H1 (cell line): ENCODE measurements around the gene FAU. TPM values are rescaled to one million over a fixed set of nuclear protein-coding genes. Genes with fewer than 3 reads are reported as not detected.

Experiments
- ATF2 ChIP-seq: IDR thresholded peaks from 2 replicates; pipeline ENCODE4 v1.6.1; 2012; ENCODE audit warnings: low read length, inconsistent platforms
- BCL11A ChIP-seq, 2 experiments: IDR thresholded peaks; one replicate each; pipeline ENCODE4 v1.6.1; 2011; ENCODE audit warnings: low read depth in 2 of 2, low read length in 2 of 2, mild to moderate bottlenecking in 2 of 2
- EP300 ChIP-seq, 2 experiments: IDR thresholded peaks; 1 replicate in 1 of 2; 2 replicates in 1 of 2; pipeline ENCODE4 v1.6.1; 2011 to 2012; ENCODE audit warnings: low read depth in 2 of 2, low read length in 2 of 2, mild to moderate bottlenecking in 2 of 2, borderline replicate concordance in 1 of 2, inconsistent platforms in 1 of 2, moderate library complexity in 1 of 2
- GTF2F1 ChIP-seq: IDR thresholded peaks from 2 replicates; pipeline ENCODE4 v1.6.1; 2012; ENCODE audit warnings: low read depth, low read length, improper control_type of control experiment, borderline replicate concordance
- JUN ChIP-seq: IDR thresholded peaks from 2 replicates; pipeline ENCODE4 v1.6.1; 2011; ENCODE audit warnings: low read depth, mild to moderate bottlenecking, improper control_type of control experiment, low read length
- POLR2AphosphoS5 ChIP-seq: IDR thresholded peaks from 2 replicates; pipeline ENCODE4 v1.6.1; 2011; ENCODE audit warnings: low read depth, low read length
- RFX5 ChIP-seq: IDR thresholded peaks from 2 replicates; pipeline ENCODE4 v1.6.1; 2011; ENCODE audit warnings: low read depth, low read length, improper control_type of control experiment, borderline replicate concordance
- SIX5 ChIP-seq: IDR thresholded peaks from 2 replicates; pipeline ENCODE4 v1.6.1; 2011; ENCODE audit warnings: mild to moderate bottlenecking, low read depth, low read length
- polyA plus RNA-seq, 7 experiments: library from polyadenylated mRNA; depleted of rRNA in 3 of 7; stranded (reverse) in 5 of 7; unstranded in 2 of 7; fragments of >200 nt in 5 of 7; fragments of 200-250 nt in 2 of 7; gene quantifications; 1 replicate in 5 of 7; 2 replicates in 1 of 7; 4 replicates in 1 of 7; pipeline versions ENCODE4 v1.2.1 to v1.2.3, GENCODE V29; 2011 to 2013; ENCODE audit warnings: missing spikeins in 2 of 7, mixed read lengths in 2 of 7
- total RNA-seq: library from RNA; stranded (reverse); fragmentation: NEBNext Ultra II Directional; extraction: Animal tissue kit (Norgen Biotek cat#: 25700); gene quantifications from 2 replicates; pipeline ENCODE4 v1.2.1, GENCODE V29; 2021

Gene FAU
- total and polyA plus RNA-seq, 2 of the 8 experiments (the other 6 are each of a cell fraction or from before 2014, with no cell fraction given): 826 to 896 TPM

DNA sequence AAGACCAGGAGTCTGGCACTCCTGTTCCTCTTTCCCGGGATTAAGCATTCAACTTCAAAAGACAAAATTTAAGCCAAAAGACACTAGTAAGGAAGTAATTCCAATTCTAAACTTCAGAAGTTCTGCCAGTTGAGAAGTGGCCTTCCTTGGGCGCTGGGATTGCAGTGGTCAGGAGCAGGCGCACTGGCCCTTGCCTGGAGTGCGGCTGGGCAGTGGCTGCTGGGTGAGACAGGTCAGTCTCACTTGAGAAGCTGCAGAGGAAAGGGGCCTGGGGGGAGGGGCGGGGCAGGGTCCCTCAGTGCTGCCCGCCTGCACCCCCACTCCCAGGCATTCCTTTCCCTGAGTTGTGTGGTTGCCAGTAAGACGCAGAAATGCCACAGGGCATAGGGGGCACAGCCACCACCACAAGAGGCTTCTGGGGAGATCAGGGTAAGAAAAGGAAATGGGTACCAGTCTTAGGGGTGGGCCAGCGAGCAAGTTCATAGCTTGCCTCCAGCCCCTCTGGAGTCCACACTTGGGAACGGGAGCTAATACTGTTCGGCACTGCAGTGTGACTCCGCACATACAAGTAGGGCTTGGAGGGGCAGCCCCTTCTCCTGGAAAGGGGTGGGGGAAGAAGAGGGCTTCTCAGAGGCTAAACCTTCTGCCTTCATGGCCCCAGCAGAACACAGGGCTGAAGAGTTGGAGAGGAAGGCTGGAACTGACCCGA, 5.7 kb upstream of the FAU start (continued):
- no peak for TF ChIP-seq ATF2
- no peak for TF ChIP-seq EP300 (IDR thresholded peaks at IDR 0.05; ENCODE audit: borderline replicate concordance in 1 of 2, low read depth in 2 of 2, low read length in 2 of 2)
- no peak for TF ChIP-seq RFX5
- no peak for TF ChIP-seq GTF2F1
- no peak for TF ChIP-seq JUN
- TF ChIP-seq BCL11A (IDR thresholded peaks at IDR 0.05; ENCODE audit: low read depth in 2 of 2, low read length in 2 of 2): no peak
- TF ChIP-seq POLR2AphosphoS5: no peak
- TF ChIP-seq SIX5: no peak
